IMR-90 (cell line): ENCODE data around the gene ATP1A1. TPM values are rescaled to one million over a fixed set of nuclear protein-coding genes. Genes with fewer than 3 reads are reported as not detected.

Experiments
- ATAC-seq: fragments of 200-7000 bp; cut with Tn5 transposase; 2 replicates; pipeline ENCODE4 v1.9.1; 2020; ENCODE audit warnings: low read depth, mild to moderate bottlenecking, moderate library complexity
- Bru-seq: library from RNA; stranded (reverse); fragments of 400-500 nt; gene quantifications from one replicate; lab custom pipeline; 2021; lab: Mats Ljungman, UMichigan
- BruChase-seq, 2 experiments: library from RNA; stranded (reverse); fragments of 400-500 nt; gene quantifications; one replicate each; lab custom pipeline; 2021; lab: Mats Ljungman, UMichigan
- BruUV-seq: library from RNA; stranded (reverse); fragments of 400-500 nt; replicated peaks from 2 replicates; lab custom pipeline; 2021; lab: Mats Ljungman, UMichigan
- CTCF ChIA-PET: fragments of 300-600 bp; formaldehyde crosslinking; extraction: SDS; loops from one replicate; lab custom pipeline; 2021; ENCODE audit warnings: antibody characterized with exemption; lab: Yijun Ruan, JAX
- POLR2A ChIA-PET: fragments of 300-600 bp; sonication (Branson Sonifier 250); formaldehyde crosslinking; loops from one replicate; lab custom pipeline; 2022; ENCODE audit warnings: antibody characterized with exemption; ENCODE audit not compliant: unreplicated experiment; lab: Charles Lee
- DNase-seq: peaks from one replicate; pipeline ENCODE4 v3.0.0; 2013
- H2AFZ ChIP-seq: replicated peaks from 2 replicates; pipeline ENCODE3; 2013; ENCODE audit warnings: low read length, mild to moderate bottlenecking; ENCODE audit not compliant: poor library complexity
- H2AK5ac ChIP-seq: 2 replicates; pipeline ENCODE4 v1.6.1; 2013; ENCODE audit warnings: low read depth, low read length, inconsistent platforms
- H2AK9ac ChIP-seq: replicated peaks from 2 replicates; pipeline ENCODE3; 2013; ENCODE audit warnings: mild to moderate bottlenecking, low read depth, low read length, moderate library complexity; ENCODE audit not compliant: poor library complexity
- H2BK120ac ChIP-seq: 2 replicates; pipeline ENCODE4 v1.6.1; 2013; ENCODE audit warnings: low read depth, low read length, inconsistent platforms
- H2BK15ac ChIP-seq: 3 replicates; pipeline ENCODE4 v1.6.1; 2013; ENCODE audit warnings: low read depth, low read length, inconsistent platforms
- H2BK20ac ChIP-seq: 2 replicates; pipeline ENCODE4 v1.6.1; 2013; ENCODE audit warnings: low read depth, mild to moderate bottlenecking, inconsistent platforms, low read length, moderate library complexity
- H2BK5ac ChIP-seq: 2 replicates; pipeline ENCODE4 v1.6.1; 2013; ENCODE audit warnings: mild to moderate bottlenecking, low read depth, low read length, inconsistent platforms; ENCODE audit not compliant: poor library complexity, severe bottlenecking
- H3K14ac ChIP-seq: replicated peaks from 2 replicates; pipeline ENCODE4 v1.6.1; 2013; ENCODE audit warnings: low read depth, low read length, inconsistent platforms
- H3K18ac ChIP-seq: 2 replicates; pipeline ENCODE4 v1.6.1; 2013; ENCODE audit warnings: low read depth, low read length, control low read depth
- H3K23ac ChIP-seq: 2 replicates; pipeline ENCODE4 v1.6.1; 2013; ENCODE audit warnings: low read depth, low read length, inconsistent platforms
- H3K27ac ChIP-seq: 2 replicates; pipeline ENCODE4 v1.5.1; 2013; ENCODE audit warnings: mild to moderate bottlenecking, control low read depth, low read length; ENCODE audit not compliant: insufficient read depth
- H3K27me3 ChIP-seq: 2 replicates; pipeline ENCODE4 v1.6.1; 2013; ENCODE audit warnings: low read length; ENCODE audit not compliant: control insufficient read depth, insufficient read depth
- H3K36me3 ChIP-seq: 2 replicates; pipeline ENCODE4 v1.6.1; 2013; ENCODE audit warnings: low read length, mixed read lengths; ENCODE audit not compliant: control insufficient read depth, insufficient read depth
- H3K4ac ChIP-seq: 2 replicates; pipeline ENCODE4 v1.6.1; 2013; ENCODE audit warnings: low read depth, low read length, inconsistent platforms
- H3K4me1 ChIP-seq: 2 replicates; pipeline ENCODE4 v1.6.1; 2013; ENCODE audit warnings: low read length, mixed read lengths; ENCODE audit not compliant: control insufficient read depth, insufficient read depth
- H3K4me2 ChIP-seq: 2 replicates; pipeline ENCODE4 v1.6.1; 2013; ENCODE audit warnings: low read depth, mild to moderate bottlenecking, control low read depth, low read length, moderate library complexity
- H3K4me3 ChIP-seq: 2 replicates; pipeline ENCODE4 v1.5.1; 2013; ENCODE audit warnings: low read depth, mild to moderate bottlenecking, control low read depth, low read length, moderate library complexity; ENCODE audit not compliant: insufficient read depth
- H3K56ac ChIP-seq: 2 replicates; pipeline ENCODE4 v1.6.1; 2013; ENCODE audit warnings: low read length, inconsistent platforms; ENCODE audit not compliant: insufficient read depth; ENCODE audit errors: extremely low read depth
- H3K79me1 ChIP-seq, 2 experiments: 2 replicates each; pipeline ENCODE4 v1.6.1; 2013; ENCODE audit warnings: low read length in 2 of 2, inconsistent platforms in 1 of 2, low read depth in 1 of 2
- H3K9ac ChIP-seq: 2 replicates; pipeline ENCODE4 v1.6.1; 2013; ENCODE audit warnings: low read depth, low read length, control low read depth
- H3K9me1 ChIP-seq: 2 replicates; pipeline ENCODE4 v1.6.1; 2013; ENCODE audit warnings: low read length, inconsistent platforms; ENCODE audit not compliant: insufficient read depth
- H3K9me3 ChIP-seq: 2 replicates; pipeline ENCODE4 v1.6.1; 2013; ENCODE audit warnings: low read length; ENCODE audit not compliant: control insufficient read depth, insufficient read depth
- H4K20me1 ChIP-seq: 2 replicates; pipeline ENCODE4 v1.6.1; 2013; ENCODE audit warnings: low read length, inconsistent platforms; ENCODE audit not compliant: insufficient read depth
- H4K5ac ChIP-seq: 2 replicates; pipeline ENCODE4 v1.6.1; 2013; ENCODE audit warnings: mild to moderate bottlenecking, low read depth, low read length, control low read depth
- H4K8ac ChIP-seq, 2 experiments: 2 replicates each; pipeline ENCODE4 v1.6.1; 2013; ENCODE audit warnings: low read depth in 2 of 2, low read length in 2 of 2, control low read depth in 1 of 2, inconsistent platforms in 1 of 2
- H4K91ac ChIP-seq: 2 replicates; pipeline ENCODE4 v1.6.1; 2013; ENCODE audit warnings: low read depth, low read length, inconsistent platforms; ENCODE audit not compliant: insufficient read depth
- BHLHE40 ChIP-seq: fragments of 150-350 bp; IDR thresholded peaks from 2 replicates; pipeline ENCODE4 v1.6.1; 2016; ENCODE audit warnings: mild to moderate bottlenecking, low read depth, low read length
- CEBPB ChIP-seq: IDR thresholded peaks from 2 replicates; pipeline ENCODE4 v1.6.1; 2012; ENCODE audit warnings: low read depth, low read length, improper control_type of control experiment
- CHD1 ChIP-seq: IDR thresholded peaks from 2 replicates; pipeline ENCODE4 v1.6.1; 2012; ENCODE audit warnings: low read depth, low read length, improper control_type of control experiment
- MXI1 ChIP-seq: IDR thresholded peaks from 2 replicates; pipeline ENCODE4 v1.6.1; 2012; ENCODE audit warnings: low read depth, mild to moderate bottlenecking, low read length, moderate library complexity, borderline replicate concordance
- NFE2L2 ChIP-seq: fragments of 150-350 bp; IDR thresholded peaks from 2 replicates; pipeline ENCODE4 v1.6.1; 2016; ENCODE audit warnings: low read depth, mild to moderate bottlenecking, low read length
- POLR2A ChIP-seq: IDR thresholded peaks from 2 replicates; pipeline ENCODE4 v1.6.1; 2012; ENCODE audit warnings: mild to moderate bottlenecking, low read depth, low read length
- RAD21 ChIP-seq: IDR thresholded peaks from 2 replicates; pipeline ENCODE4 v1.6.1; 2012; ENCODE audit warnings: low read length, improper control_type of control experiment
- RCOR1 ChIP-seq: IDR thresholded peaks from 2 replicates; pipeline ENCODE4 v1.6.1; 2012; ENCODE audit warnings: mild to moderate bottlenecking, low read length, improper control_type of control experiment; ENCODE audit not compliant: insufficient replicate concordance
- RFX5 ChIP-seq: IDR thresholded peaks from 2 replicates; pipeline ENCODE4 v1.8.0; 2012; ENCODE audit warnings: low read depth, mild to moderate bottlenecking, low read length, moderate library complexity
- USF2 ChIP-seq: fragments of 150-350 bp; IDR thresholded peaks from 2 replicates; pipeline ENCODE4 v1.6.1; 2017; ENCODE audit warnings: mild to moderate bottlenecking, antibody characterized with exemption, low read length, low read depth
- WGBS, 2 experiments: methylation state at CpG; one replicate each; pipeline versions ENCODE4 v1.1.5 to v1.1.7; 2013; ENCODE audit warnings: missing lambda C conversion rate in 2 of 2; ENCODE audit not compliant: insufficient read length in 1 of 2; ENCODE audit errors: extremely low coverage in 2 of 2; 5-methylcytosine and 5-hydroxymethylcytosine counted together
- dilution Hi-C: fragments of 300-500 bp; cut with HindIII; formaldehyde crosslinking; loops from one replicate; pipeline ENCODE4 v1.14.3; 2018; ENCODE audit warnings: low sequenced_read_pairs; ENCODE audit not compliant: unreplicated experiment
- in situ Hi-C: fragments of 300-500 bp; cut with MboI; formaldehyde crosslinking; loops from 3 replicates; pipeline ENCODE4 v1.14.3; 2019; ENCODE audit warnings: low sequenced_read_pairs, inconsistent platforms, mixed read lengths
- intact Hi-C: fragments of 100-400 bp; cut with micrococcal nuclease; formaldehyde crosslinking; loops from 2 replicates; pipeline ENCODE4 v1.10.0; 2022
- long read RNA-seq: library from polyadenylated mRNA; unstranded; transcript quantifications from one replicate; pipeline ENCODE4 v2.0.0, GENCODE V29; 2021; ENCODE audit not compliant: unreplicated experiment
- polyA plus RNA-seq, 3 experiments: library from polyadenylated mRNA; depleted of rRNA; stranded (reverse); fragments of >200 nt; gene quantifications; 2 replicates each; pipeline ENCODE4 v1.2.3, GENCODE V29; 2012; ENCODE audit warnings: low replicate concordance in 1 of 3
- total RNA-seq: library from RNA; depleted of rRNA; stranded (reverse); fragments of >200 nt; gene quantifications from 2 replicates; pipeline ENCODE4 v1.2.3, GENCODE V29; 2012; rRNA removed
- TF ChIP-seq, protein P1 (sequence below): conservative IDR thresholded peaks from 2 replicates; pipeline ENCODE4 v1.5.1; 2012; ENCODE audit warnings: mild to moderate bottlenecking, low read depth, low read length, improper control_type of control experiment

Gene ATP1A1
- 107 and 116 TPM in 2 replicates for total RNA-seq
- 124 and 125 TPM in 2 replicates for polyA plus RNA-seq (2012; rRNA removed)
- polyA plus RNA-seq (2012; cell fraction: cytosol; rRNA removed), result 80.5 and 128 TPM in 2 replicates
- polyA plus RNA-seq (2012; cell fraction: nucleus; rRNA removed; ENCODE audit: low replicate concordance), result 50.7 and 113 TPM in 2 replicates
- percentile 77 among the genes with signal in this experiment for Bru-seq, nascent RNA
- BruChase-seq, experiment 1, labeled RNA remaining after a 6-hour chase, result percentile 77 among the genes with signal in this experiment
- BruChase-seq, experiment 2, labeled RNA remaining after a 2-hour chase, result percentile 68 among the genes with signal in this experiment
- long read RNA-seq, transcript ATP1A1-201 (23 exons, 3,654 nt), result major isoform, 50 of 91 reads
- long read RNA-seq, partial matches to known transcripts, result 36 of 91 reads
- long read RNA-seq, other reads (novel, unspliced or antisense), result 3 of 91 reads

- no TSS peak for BruUV-seq
- Histone ChIP-seq H2BK120ac (peak within 1 kb of the TSS; percentile 0; the same call in 1 of the 2 replicates), H2AFZ (peak within 1 kb of the TSS; percentile 95), H4K20me1 (peaks cover 30% of the 10 kb centered on the region), H3K4me3 (peak within 1 kb of the TSS; percentile 92), H3K56ac (peak within 1 kb of the TSS; percentile 51; the same call in 1 of the 2 replicates), H2BK5ac (peak within 1 kb of the TSS; percentile 56), H2AK5ac (0 out of 2 replicates have a peak within 1 kb of the TSS, but pooled peaks have one; percentile 74), H3K14ac (peak within 1 kb of the TSS; percentile 81), H3K36me3 (no peaks in the 10 kb centered on the region), H3K27ac (peak within 1 kb of the TSS; percentile 80), H4K8ac (peak within 1 kb of the TSS; percentile 68 to 72; a peak in 2 of 4 replicates), H3K79me1 (peaks cover 0 to 35% of the 10 kb centered on the region in 2 experiments; a peak in 3 of 4 replicates), H4K5ac (peak within 1 kb of the TSS; percentile 37; the same call in 1 of the 2 replicates), H3K9ac (peak within 1 kb of the TSS; percentile 90), H3K4ac (peak within 1 kb of the TSS; percentile 63), H2BK20ac (no peak within 1 kb of the TSS), H2AK9ac (peak within 1 kb of the TSS; percentile 92), H3K23ac (peak within 1 kb of the TSS; percentile 41; the same call in 1 of the 2 replicates), H3K27me3 (peaks cover 9% of the 10 kb centered on the region), H3K18ac (peak within 1 kb of the TSS; percentile 45), H3K9me1 (no peaks in the 10 kb centered on the region; the same call in 1 of the 2 replicates), H3K9me3 (no peaks in the 10 kb centered on the region), H3K4me1 (peaks cover 18% of the 10 kb centered on the region), H3K4me2 (peak within 1 kb of the TSS; percentile 85), H4K91ac (peak within 1 kb of the TSS; percentile 31; the same call in 1 of the 2 replicates), H2BK15ac (no peak within 1 kb of the TSS)
- in situ Hi-C loops (no loop called here), dilution Hi-C loops (no loop called here), intact Hi-C loops (loop anchor here (1.0 to 5.0 kb wide), 2 partner anchors 45 to 221 kb away; no protein-coding TSS in a partner anchor)
- DNase-seq (peak; percentile 83), ATAC-seq (peak; percentile 82)
- CTCF ChIA-PET, result no interaction called here
- WGBS, 2 experiments, result 0% methylated on average over 7 of the region's 78 CpGs; no CpG with 5 or more reads in 1 of the 2 experiments
- POLR2A ChIA-PET, result interaction anchor here (0.6 kb wide), 1 partner anchor 81 kb away, joined by 4 read pairs; no protein-coding TSS in a partner anchor
- TF ChIP-seq MXI1 (peak; percentile 77; the same call in 1 of the 2 replicates), CEBPB (no peak), RAD21 (no peak), RFX5 (no peak), CHD1 (no peak), POLR2A (peak; percentile 89), RCOR1 (no peak), BHLHE40 (no peak), NFE2L2 (no peak), USF2 (peak; percentile 42)
- TF ChIP-seq, protein P1, sequence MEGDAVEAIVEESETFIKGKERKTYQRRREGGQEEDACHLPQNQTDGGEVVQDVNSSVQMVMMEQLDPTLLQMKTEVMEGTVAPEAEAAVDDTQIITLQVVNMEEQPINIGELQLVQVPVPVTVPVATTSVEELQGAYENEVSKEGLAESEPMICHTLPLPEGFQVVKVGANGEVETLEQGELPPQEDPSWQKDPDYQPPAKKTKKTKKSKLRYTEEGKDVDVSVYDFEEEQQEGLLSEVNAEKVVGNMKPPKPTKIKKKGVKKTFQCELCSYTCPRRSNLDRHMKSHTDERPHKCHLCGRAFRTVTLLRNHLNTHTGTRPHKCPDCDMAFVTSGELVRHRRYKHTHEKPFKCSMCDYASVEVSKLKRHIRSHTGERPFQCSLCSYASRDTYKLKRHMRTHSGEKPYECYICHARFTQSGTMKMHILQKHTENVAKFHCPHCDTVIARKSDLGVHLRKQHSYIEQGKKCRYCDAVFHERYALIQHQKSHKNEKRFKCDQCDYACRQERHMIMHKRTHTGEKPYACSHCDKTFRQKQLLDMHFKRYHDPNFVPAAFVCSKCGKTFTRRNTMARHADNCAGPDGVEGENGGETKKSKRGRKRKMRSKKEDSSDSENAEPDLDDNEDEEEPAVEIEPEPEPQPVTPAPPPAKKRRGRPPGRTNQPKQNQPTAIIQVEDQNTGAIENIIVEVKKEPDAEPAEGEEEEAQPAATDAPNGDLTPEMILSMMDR, result 0 out of 2 replicates have a peak, but pooled peaks have one; percentile 8
These were observed at the start of gene ATP1A1 for GRCh38 chr1:116372651-116373430. ATP1A1 (plus strand) TSS chr1:116373244; CDS start chr1:116373512, 268 bp downstream.
